HG02678 (cell line): ENCODE measurements around the gene CTNNA1.

ENCODE experiments used
- ATAC-seq: cut with Tn5 transposase; IDR thresholded peaks from one replicate; pipeline ENCODE4 v1.9.1; 2021; ENCODE audit warnings: mild to moderate bottlenecking, moderate library complexity; ENCODE audit not compliant: unreplicated experiment

The CTNNA1 gene

GRCh38 chr5:138926688-138927448 lies 173.6 kb downstream of the CTNNA1 start:
- ATAC-seq, result no peak

GRCh38 chr5:138927544-138927943 lies 174.3 kb downstream of the CTNNA1 start:
- no peak for ATAC-seq

- no peak for ATAC-seq
These were observed 174.8 kb downstream of the CTNNA1 start for GRCh38 chr5:138927979-138928378.

- ATAC-seq, result no peak
These were observed 176.3 kb downstream of the CTNNA1 start for GRCh38 chr5:138929571-138929955.

GRCh38 chr5:138930371-138931097 lies 177.3 kb downstream of the CTNNA1 start:
- no peak for ATAC-seq

GRCh38 chr5:138932171-138932810 lies 179.1 kb downstream of the CTNNA1 start:
- no peak for ATAC-seq

GRCh38 chr5:138933522-138934290 lies 180.5 kb downstream of the CTNNA1 start:
- no peak for ATAC-seq

GRCh38 chr5:138934971-138935370 lies 181.7 kb downstream of the CTNNA1 start:
- ATAC-seq, result no peak

- ATAC-seq, result no peak
These were observed 182.2 kb downstream of the CTNNA1 start for GRCh38 chr5:138935466-138935865.

GRCh38 chr5:138936225-138936967 lies 183.2 kb downstream of the CTNNA1 start:
- no peak for ATAC-seq

GRCh38 chr5:138936968-138937345 lies 183.7 kb downstream of the CTNNA1 start:
- no peak for ATAC-seq

GRCh38 chr5:138937392-138938387 lies 184.5 kb downstream of the CTNNA1 start:
- ATAC-seq, result no peak

GRCh38 chr5:138938526-138938925 lies 185.3 kb downstream of the CTNNA1 start:
- no peak for ATAC-seq

- no peak for ATAC-seq
These were observed 188.8 kb downstream of the CTNNA1 start for GRCh38 chr5:138942066-138942465.

- no peak for ATAC-seq
These were observed 189.6 kb downstream of the CTNNA1 start for GRCh38 chr5:138942861-138943260.

- no peak for ATAC-seq
These were observed 190.5 kb downstream of the CTNNA1 start for GRCh38 chr5:138943599-138944173.

- no peak for ATAC-seq
These were observed 191.5 kb downstream of the CTNNA1 start for GRCh38 chr5:138944527-138945322.
